CD4-positive, alpha-beta memory T cell (primary cell): ENCODE data around the gene PIK3IP1. TPM values are rescaled to one million over a fixed set of nuclear protein-coding genes. Genes with fewer than 3 reads are reported as not detected.

Experiments used
- CTCF ChIA-PET: fragments of 350-600 bp; sonication (Branson Sonifier 250); formaldehyde crosslinking; loops from one replicate; lab custom pipeline; 2021; ENCODE audit warnings: inconsistent platforms; ENCODE audit not compliant: partially characterized antibody; lab: Charles Lee
- POLR2A ChIA-PET: fragments of 350-600 bp; sonication (Branson Sonifier 250); formaldehyde crosslinking; loops from one replicate; lab custom pipeline; 2021; ENCODE audit not compliant: partially characterized antibody; lab: Charles Lee
- DNase-seq, 5 donors: peaks; one replicate each; pipeline versions ENCODE4 v3.0.0 to v3.0.0-alpha.2; 2020 to 2022; ENCODE audit warnings: mixed read lengths in 1 of 5
- H3K27ac ChIP-seq: one replicate; pipeline ENCODE4 v1.7.0; 2013; ENCODE audit warnings: low read depth, low read length
- H3K27me3 ChIP-seq: 2 replicates; pipeline ENCODE4 v1.7.0; 2013; ENCODE audit warnings: mild to moderate bottlenecking, low read length, moderate library complexity; ENCODE audit not compliant: insufficient read depth
- H3K36me3 ChIP-seq: 2 replicates; pipeline ENCODE4 v1.7.0; 2013; ENCODE audit warnings: mild to moderate bottlenecking, low read length, moderate library complexity; ENCODE audit not compliant: insufficient read depth
- H3K4me1 ChIP-seq: 2 replicates; pipeline ENCODE4 v1.7.0; 2013; ENCODE audit warnings: mild to moderate bottlenecking, low read length, moderate library complexity; ENCODE audit not compliant: insufficient read depth
- H3K4me3 ChIP-seq, 2 donors: one replicate each; pipeline ENCODE4 v1.7.0; 2013; ENCODE audit warnings: low read length in 2 of 2, mild to moderate bottlenecking in 1 of 2
- H3K9me3 ChIP-seq, 2 donors: one replicate each; pipeline ENCODE4 v1.7.0; 2013; ENCODE audit warnings: low read length in 2 of 2, control low read depth in 1 of 2; ENCODE audit not compliant: control insufficient read depth in 1 of 2
- H3K27ac Mint-ChIP-seq, 7 donors: one replicate each; pipeline ENCODE4 v1.8.0; 2020 to 2021; ENCODE audit warnings: mixed read lengths in 7 of 7, mild to moderate bottlenecking in 6 of 7, inconsistent platforms in 3 of 7, moderate library complexity in 3 of 7
- H3K27me3 Mint-ChIP-seq, 2 donors: one replicate each; pipeline ENCODE4 v1.8.0; 2020 to 2021; ENCODE audit warnings: mixed read lengths in 2 of 2
- H3K36me3 Mint-ChIP-seq, 2 donors: one replicate each; pipeline ENCODE4 v1.8.0; 2020 to 2021; ENCODE audit warnings: mixed read lengths in 2 of 2, inconsistent platforms in 1 of 2, mild to moderate bottlenecking in 1 of 2
- H3K4me1 Mint-ChIP-seq, 4 donors: one replicate each; pipeline ENCODE4 v1.8.0; 2020 to 2021; ENCODE audit warnings: mixed read lengths in 4 of 4, mild to moderate bottlenecking in 1 of 4
- H3K4me3 Mint-ChIP-seq, 8 donors: one replicate each; pipeline ENCODE4 v1.8.0; 2020 to 2021; ENCODE audit warnings: mixed read lengths in 8 of 8, mild to moderate bottlenecking in 7 of 8, moderate library complexity in 6 of 8, inconsistent platforms in 3 of 8
- H3K9me3 Mint-ChIP-seq, 8 donors: one replicate each; pipeline ENCODE4 v1.8.0; 2020 to 2021; ENCODE audit warnings: mixed read lengths in 8 of 8, mild to moderate bottlenecking in 5 of 8, inconsistent platforms in 3 of 8, moderate library complexity in 1 of 8
- intact Hi-C: fragments of 100-400 bp; cut with micrococcal nuclease; formaldehyde crosslinking; loops from one replicate; pipeline ENCODE4 v1.15.1; 2023
- polyA plus RNA-seq, 2 donors: library from polyadenylated mRNA; unstranded; fragments of 300-500 nt; fragmentation: Illumina TruSeq; gene quantifications; one replicate each; pipeline ENCODE4 v1.2.3, GENCODE V29; 2021
- total RNA-seq, 2 experiments: library from RNA; stranded (reverse); gene quantifications; one replicate each; pipeline ENCODE4 v1.2.3, GENCODE V29; 2021

PIK3IP1 gene
- total and polyA plus RNA-seq, 4 experiments from 2014 or later = 399 to 473 (median 414) TPM

- H3K27ac ChIP-seq = no peak overlapping the region
- CTCF ChIA-PET = interaction anchor here (0.7 to 8.2 kb wide), 30 partner anchors 9 to 642 kb away, joined by 3 to 114 read pairs (median 5); partner anchors contain the start of genes LIMK2, PATZ1, PIK3IP1 and SELENOM
- intact Hi-C loops = loop anchor here (1.0 to 5.0 kb wide), 4 partner anchors 21 to 226 kb away; partner anchors contain the start of genes LIMK2 and PIK3IP1
- H3K4me3 ChIP-seq = no peak overlapping the region
- H3K4me1 Mint-ChIP-seq = peaks cover 6 to 20% (median 14%) of the 10 kb centered on the region in 4 donors
- H3K36me3 Mint-ChIP-seq = peaks cover 25 to 27% of the 10 kb centered on the region in 2 donors
- H3K4me1 ChIP-seq = peaks cover 25% of the 10 kb centered on the region
- peaks cover 0 to 4% (median 0%) of the 10 kb centered on the region in 8 donors for H3K9me3 Mint-ChIP-seq
- no peaks in the 10 kb centered on the region for H3K27me3 Mint-ChIP-seq
- H3K27ac Mint-ChIP-seq = peak overlapping the region in 5 of 7 donors; percentile 37 to 91 (median 78)
- no peaks in the 10 kb centered on the region for H3K27me3 ChIP-seq
- peak; percentile 58 to 68 (median 60) for DNase-seq
- no peaks in the 10 kb centered on the region for H3K9me3 ChIP-seq
- H3K4me3 Mint-ChIP-seq = peak overlapping the region in 1 of 8 donors; percentile 10
- H3K36me3 ChIP-seq = no peaks in the 10 kb centered on the region
- POLR2A ChIA-PET = interaction anchor here (0.8 to 10.9 kb wide), 15 partner anchors 10 to 344 kb away, joined by 3 to 306 read pairs (median 5); partner anchors contain the start of genes LIMK2, PATZ1 and PIK3IP1
Measured at GRCh38 chr22:31313366-31314147, 21.3 kb upstream of the PIK3IP1 start.

GRCh38 chr22:31308181-31308580 is 15.9 kb upstream of the PIK3IP1 start:
- no peaks in the 10 kb centered on the region for H3K36me3 ChIP-seq
- intact Hi-C loops = no loop called here
- no peaks in the 10 kb centered on the region for H3K27me3 Mint-ChIP-seq
- no peak overlapping the region for H3K4me3 ChIP-seq
- peak overlapping the region; percentile 5 to 83 (median 65) for H3K27ac Mint-ChIP-seq
- peaks cover 3 to 15% of the 10 kb centered on the region in 2 donors for H3K36me3 Mint-ChIP-seq
- CTCF ChIA-PET = interaction anchor here (0.6 to 8.2 kb wide), 3 partner anchors 17 to 85 kb away, joined by 3 to 101 read pairs (median 3); partner anchors contain the start of gene PIK3IP1
- POLR2A ChIA-PET = interaction anchor here (0.9 to 10.9 kb wide), 7 partner anchors 15 to 47 kb away, joined by 3 to 306 read pairs (median 7); partner anchors contain the start of gene PIK3IP1
- peaks cover 44% of the 10 kb centered on the region for H3K4me1 ChIP-seq
- H3K9me3 ChIP-seq = no peaks in the 10 kb centered on the region
- DNase-seq = no peak
- H3K4me1 Mint-ChIP-seq = peaks cover 20 to 48% (median 35%) of the 10 kb centered on the region in 4 donors
- H3K27ac ChIP-seq = no peak overlapping the region
- no peaks in the 10 kb centered on the region for H3K9me3 Mint-ChIP-seq
- H3K27me3 ChIP-seq = no peaks in the 10 kb centered on the region
- peak overlapping the region in 6 of 8 donors; percentile 46 to 77 (median 57) for H3K4me3 Mint-ChIP-seq

GRCh38 chr22:31305194-31305593 is 12.9 kb upstream of the PIK3IP1 start:
- no peaks in the 10 kb centered on the region for H3K9me3 ChIP-seq
- H3K27me3 Mint-ChIP-seq = no peaks in the 10 kb centered on the region
- peaks cover 3 to 9% of the 10 kb centered on the region in 2 donors for H3K36me3 Mint-ChIP-seq
- ChIA-PET CTCF (no interaction called here), POLR2A (interaction anchor here (6.2 kb wide), 1 partner anchor 15 kb away, joined by 104 read pairs; the partner anchor contains the start of gene PIK3IP1)
- H3K4me3 Mint-ChIP-seq = no peak overlapping the region
- DNase-seq = no peak
- no peaks in the 10 kb centered on the region for H3K27me3 ChIP-seq
- peaks cover 33 to 63% (median 51%) of the 10 kb centered on the region in 4 donors for H3K4me1 Mint-ChIP-seq
- no peaks in the 10 kb centered on the region for H3K9me3 Mint-ChIP-seq
- no peaks in the 10 kb centered on the region for H3K36me3 ChIP-seq
- H3K4me3 ChIP-seq = no peak overlapping the region
- H3K27ac Mint-ChIP-seq = no peak overlapping the region
- H3K4me1 ChIP-seq = peaks cover 41% of the 10 kb centered on the region
- intact Hi-C loops = no loop called here
- H3K27ac ChIP-seq = no peak overlapping the region

GRCh38 chr22:31302537-31302936 is 10.2 kb upstream of the PIK3IP1 start:
- Mint-ChIP-seq H3K4me3 (peak overlapping the region in 2 of 8 donors; percentile 13 to 26), H3K27ac (no peak overlapping the region)
- CTCF ChIA-PET = interaction anchor here (1.5 to 2.3 kb wide), 3 partner anchors 9 to 29 kb away, joined by 6 to 14 read pairs (median 7); no protein-coding TSS in a partner anchor

GRCh38 chr22:31302006-31302405 is 9.7 kb upstream of the PIK3IP1 start:
- H3K27me3 ChIP-seq = no peaks in the 10 kb centered on the region
- H3K27ac ChIP-seq = no peak overlapping the region
- ChIA-PET CTCF (interaction anchor here (1.5 to 2.3 kb wide), 3 partner anchors 9 to 29 kb away, joined by 6 to 14 read pairs (median 7); no protein-coding TSS in a partner anchor), POLR2A (interaction anchor here (1.1 to 17.3 kb wide), 3 partner anchors 12 to 24 kb away, joined by 4 to 1203 read pairs (median 104); partner anchors contain the start of gene PIK3IP1)
- intact Hi-C loops = no loop called here
- H3K4me1 Mint-ChIP-seq = peaks cover 30 to 52% (median 42%) of the 10 kb centered on the region in 4 donors
- H3K27me3 Mint-ChIP-seq = no peaks in the 10 kb centered on the region
- no peaks in the 10 kb centered on the region for H3K9me3 Mint-ChIP-seq
- peaks cover 0 to 8% of the 10 kb centered on the region in 2 donors for H3K36me3 Mint-ChIP-seq
- no peak for DNase-seq
- H3K4me3 Mint-ChIP-seq = no peak overlapping the region
- no peak overlapping the region for H3K4me3 ChIP-seq
- peaks cover 26% of the 10 kb centered on the region for H3K4me1 ChIP-seq
- no peaks in the 10 kb centered on the region for H3K36me3 ChIP-seq
- no peaks in the 10 kb centered on the region for H3K9me3 ChIP-seq
- H3K27ac Mint-ChIP-seq = no peak overlapping the region

More at GRCh38 chr22:31302537-31302936, 10.2 kb upstream of the PIK3IP1 start:
- POLR2A ChIA-PET = interaction anchor here (1.2 to 17.3 kb wide), 4 partner anchors 8 to 25 kb away, joined by 3 to 1203 read pairs (median 54); partner anchors contain the start of gene PIK3IP1
- intact Hi-C loops = no loop called here
- H3K27me3 ChIP-seq = no peaks in the 10 kb centered on the region
- H3K4me3 ChIP-seq = no peak overlapping the region
- DNase-seq = no peak
- no peaks in the 10 kb centered on the region for H3K9me3 ChIP-seq
- H3K9me3 Mint-ChIP-seq = no peaks in the 10 kb centered on the region
- no peak overlapping the region for H3K27ac ChIP-seq
- peaks cover 25% of the 10 kb centered on the region for H3K4me1 ChIP-seq
- peaks cover 0 to 8% of the 10 kb centered on the region in 2 donors for H3K36me3 Mint-ChIP-seq
- H3K36me3 ChIP-seq = no peaks in the 10 kb centered on the region
- H3K27me3 Mint-ChIP-seq = no peaks in the 10 kb centered on the region
- H3K4me1 Mint-ChIP-seq = peaks cover 29 to 52% (median 43%) of the 10 kb centered on the region in 4 donors

- Mint-ChIP-seq H3K27ac (no peak overlapping the region), H3K4me3 (no peak overlapping the region), H3K4me1 (peaks cover 36 to 54% (median 44%) of the 10 kb centered on the region in 4 donors), H3K27me3 (no peaks in the 10 kb centered on the region), H3K9me3 (no peaks in the 10 kb centered on the region), H3K36me3 (peaks cover 0 to 8% of the 10 kb centered on the region in 2 donors)
- Histone ChIP-seq H3K36me3 (no peaks in the 10 kb centered on the region), H3K4me1 (peaks cover 26% of the 10 kb centered on the region), H3K27ac (no peak overlapping the region), H3K9me3 (no peaks in the 10 kb centered on the region), H3K4me3 (no peak overlapping the region), H3K27me3 (no peaks in the 10 kb centered on the region)
- ChIA-PET POLR2A (interaction anchor here (1.1 to 17.3 kb wide), 5 partner anchors 11 to 46 kb away, joined by 3 to 1203 read pairs (median 4); partner anchors contain the start of gene PIK3IP1), CTCF (interaction anchor here (1.2 to 6.8 kb wide), 2 partner anchors 11 to 12 kb away, joined by 5 to 76 read pairs; no protein-coding TSS in a partner anchor)
- intact Hi-C loops = no loop called here
- no peak for DNase-seq
Measured at GRCh38 chr22:31300896-31301295, 8.6 kb upstream of the PIK3IP1 start.
